HCT116 (cell line): ENCODE measurements around the gene MYL4. TPM values are rescaled to one million over a fixed set of nuclear protein-coding genes. Genes with fewer than 3 reads are reported as not detected.

Experiments used
- ATAC-seq: fragments of 200-7000 bp; cut with Tn5 transposase; 2 replicates; pipeline ENCODE4 v1.9.1; 2020; ENCODE audit warnings: mild to moderate bottlenecking, moderate library complexity
- BruUV-seq: library from RNA; stranded (reverse); fragments of 400-500 nt; replicated peaks from 2 replicates; lab custom pipeline; 2021; lab: Mats Ljungman, UMichigan
- CTCF ChIA-PET: fragments of 300-600 bp; sonication (Branson Sonifier 250); formaldehyde crosslinking; loops from one replicate; lab custom pipeline; 2021; ENCODE audit warnings: antibody characterized with exemption; lab: Charles Lee
- POLR2A ChIA-PET: fragments of 300-600, 350-600 bp; sonication (Branson Sonifier 250); formaldehyde crosslinking; loops from one replicate; lab custom pipeline; 2021; ENCODE audit warnings: antibody characterized with exemption; lab: Charles Lee
- RAD21 ChIA-PET, 2 experiments: fragments of 300-600 bp; sonication (Branson Sonifier 250); formaldehyde crosslinking; loops; one replicate each; lab custom pipeline; 2023; ENCODE audit warnings: low total read pairs in 2 of 2; ENCODE audit not compliant: uncharacterized antibody in 2 of 2, unreplicated experiment in 2 of 2, low non-redundant PET in 1 of 2; lab: Charles Lee
- DNase-seq: peaks from one replicate; pipeline ENCODE4 v3.0.0-alpha.2; 2010; ENCODE audit warnings: low read depth, low spot score
- H2AFZ ChIP-seq: fragments of 200-600 bp; shearing (Covaris generic), sonication (generic); 2 replicates; pipeline ENCODE4 v1.6.1; 2017; ENCODE audit warnings: low read depth, mixed run types, mixed read lengths, antibody characterized with exemption, low read length; ENCODE audit not compliant: poor library complexity, severe bottlenecking
- H3K27ac ChIP-seq: 2 replicates; pipeline ENCODE4 v1.5.1; 2012; ENCODE audit warnings: low read depth, low read length
- H3K27me3 ChIP-seq: fragments of 200-600 bp; sonication (generic); 2 replicates; pipeline ENCODE4 v1.6.1; 2016; ENCODE audit warnings: mixed run types, low read length, mixed read lengths; ENCODE audit not compliant: insufficient read depth
- H3K36me3 ChIP-seq, 2 experiments: fragments of 200-500 bp in 1 of 2; fragments of 200-600 bp in 1 of 2; sonication (Bioruptor generic) in 1 of 2; sonication (generic) in 1 of 2; 2 replicates each; pipeline versions ENCODE4 v1.5.1 to v1.6.1; 2014 to 2016; ENCODE audit warnings: low read length in 2 of 2, inconsistent platforms in 1 of 2, mixed read lengths in 1 of 2, mixed run types in 1 of 2; ENCODE audit not compliant: insufficient read depth in 2 of 2, control insufficient read depth in 1 of 2
- H3K4me1 ChIP-seq, 2 experiments: fragments of 200-600 bp in 1 of 2; sonication (generic) in 1 of 2; 2 replicates each; pipeline versions ENCODE4 v1.5.1 to v1.6.1; 2012 to 2017; ENCODE audit warnings: low read length in 2 of 2, inconsistent platforms in 1 of 2, mild to moderate bottlenecking in 1 of 2, mixed read lengths in 1 of 2, mixed run types in 1 of 2, moderate library complexity in 1 of 2; ENCODE audit not compliant: insufficient read depth in 2 of 2, control insufficient read depth in 1 of 2
- H3K4me2 ChIP-seq: fragments of 200-600 bp; sonication (generic); 2 replicates; pipeline ENCODE4 v1.6.1; 2017; ENCODE audit warnings: mixed run types, low read length, mixed read lengths
- H3K4me3 ChIP-seq, 2 experiments: fragments of 200-600 bp in 1 of 2; sonication (generic) in 1 of 2; replicated peaks in 1 of 2; 2 replicates each; pipeline ENCODE4 v1.5.1; 2011 to 2016; ENCODE audit warnings: low read length in 2 of 2, control low read depth in 1 of 2, low read depth in 1 of 2, mild to moderate bottlenecking in 1 of 2, mixed read lengths in 1 of 2, mixed run types in 1 of 2
- H3K79me2 ChIP-seq: fragments of 200-600 bp; sonication (generic); 2 replicates; pipeline ENCODE4 v1.6.1; 2017; ENCODE audit warnings: mild to moderate bottlenecking, mixed run types, low read length, moderate library complexity, mixed read lengths; ENCODE audit not compliant: insufficient read depth
- H3K9ac ChIP-seq: fragments of 200-600 bp; sonication (generic); 2 replicates; pipeline ENCODE4 v1.6.1; 2016; ENCODE audit warnings: low read length, mixed read lengths
- H3K9me2 ChIP-seq: fragments of 200-600 bp; sonication (generic), shearing (Covaris generic); 2 replicates; pipeline ENCODE4 v1.6.1; 2017; ENCODE audit warnings: mixed run types, mild to moderate bottlenecking, moderate library complexity; ENCODE audit not compliant: insufficient read depth
- H3K9me3 ChIP-seq, 2 experiments: fragments of 200-500 bp in 1 of 2; fragments of 200-600 bp in 1 of 2; sonication (Bioruptor generic) in 1 of 2; sonication (generic) in 1 of 2; 2 replicates each; pipeline ENCODE4 v1.6.1; 2014 to 2017; ENCODE audit warnings: low read length in 2 of 2, mixed read lengths in 2 of 2, inconsistent platforms in 1 of 2, low read depth in 1 of 2, mild to moderate bottlenecking in 1 of 2, mixed run types in 1 of 2, moderate library complexity in 1 of 2; ENCODE audit not compliant: control insufficient read depth in 1 of 2, insufficient read depth in 1 of 2
- H4K20me1 ChIP-seq: fragments of 200-600 bp; sonication (generic), shearing (Covaris generic); 2 replicates; pipeline ENCODE4 v1.6.1; 2017; ENCODE audit warnings: mixed run types, mild to moderate bottlenecking, moderate library complexity; ENCODE audit not compliant: insufficient read depth
- ATF3 ChIP-seq: IDR thresholded peaks from 2 replicates; pipeline ENCODE4 v1.6.1; 2012
- CBX3 ChIP-seq: IDR thresholded peaks from 2 replicates; pipeline ENCODE4 v1.6.1; 2012; ENCODE audit warnings: low read depth
- CEBPB ChIP-seq: IDR thresholded peaks from 2 replicates; pipeline ENCODE4 v1.6.1; 2012; ENCODE audit warnings: low read depth
- CTCF ChIP-seq, 3 experiments: fragments of 200-600 bp in 1 of 3; sonication (generic) in 1 of 3; IDR thresholded peaks in 2 of 3; conservative IDR thresholded peaks in 1 of 3; 2 replicates each; pipeline ENCODE4 v1.5.1; 2012 to 2017; ENCODE audit warnings: low read depth in 2 of 3, low read length in 2 of 3, antibody characterized with exemption in 1 of 3, borderline replicate concordance in 1 of 3, control low read depth in 1 of 3, mild to moderate bottlenecking in 1 of 3, mixed read lengths in 1 of 3, mixed run types in 1 of 3, moderate library complexity in 1 of 3; ENCODE audit not compliant: insufficient read depth in 1 of 3
- EGR1 ChIP-seq: IDR thresholded peaks from 2 replicates; pipeline ENCODE4 v1.6.1; 2012; ENCODE audit warnings: low read depth
- ELF1 ChIP-seq: IDR thresholded peaks from 2 replicates; pipeline ENCODE4 v1.6.1; 2012; ENCODE audit warnings: low read depth, borderline replicate concordance
- EZH2 ChIP-seq: fragments of 200-600 bp; sonication (generic); IDR thresholded peaks from 2 replicates; pipeline ENCODE4 v1.6.1; 2017; ENCODE audit warnings: antibody characterized with exemption, mixed run types
- EZH2phosphoT487 ChIP-seq: fragments of 200-600 bp; IDR thresholded peaks from 2 replicates; pipeline ENCODE4 v1.6.1; 2018; ENCODE audit warnings: antibody characterized with exemption, borderline replicate concordance
- FOSL1 ChIP-seq: IDR thresholded peaks from 2 replicates; pipeline ENCODE4 v1.6.1; 2012; ENCODE audit warnings: low read depth
- JUND ChIP-seq: IDR thresholded peaks from 2 replicates; pipeline ENCODE4 v1.6.1; 2012
- POLR2A ChIP-seq: IDR thresholded peaks from 2 replicates; pipeline ENCODE4 v1.7.0; 2011; ENCODE audit warnings: borderline replicate concordance; ENCODE audit not compliant: insufficient read depth, insufficient read length; ENCODE audit errors: extremely low read depth
- SIN3A ChIP-seq: IDR thresholded peaks from 2 replicates; pipeline ENCODE4 v1.6.1; 2012; ENCODE audit warnings: low read depth
- SP1 ChIP-seq: IDR thresholded peaks from 2 replicates; pipeline ENCODE4 v1.6.1; 2012; ENCODE audit warnings: low read depth
- SRF ChIP-seq: IDR thresholded peaks from 2 replicates; pipeline ENCODE4 v1.6.1; 2012; ENCODE audit warnings: low read depth
- TCF7L2 ChIP-seq: IDR thresholded peaks from 2 replicates; pipeline ENCODE4 v1.7.0; 2011; ENCODE audit warnings: borderline replicate concordance, inconsistent platforms; ENCODE audit not compliant: insufficient read depth, insufficient read length; ENCODE audit errors: extremely low read depth
- YY1 ChIP-seq: IDR thresholded peaks from 2 replicates; pipeline ENCODE4 v1.6.1; 2011; ENCODE audit warnings: low read length, low read depth, moderate library complexity, mild to moderate bottlenecking; ENCODE audit not compliant: insufficient replicate concordance; ENCODE audit errors: extremely low read depth
- ZBTB33 ChIP-seq: IDR thresholded peaks from 2 replicates; pipeline ENCODE4 v1.6.1; 2011; ENCODE audit warnings: mild to moderate bottlenecking, low read length, moderate library complexity; ENCODE audit not compliant: insufficient replicate concordance; ENCODE audit errors: extremely low read depth
- ZFX ChIP-seq: fragments of 450-650 bp; IDR thresholded peaks from 2 replicates; pipeline ENCODE4 v1.6.1; 2017
- ZNF274 ChIP-seq: fragments of 200-500 bp; sonication (Bioruptor generic); IDR thresholded peaks from 2 replicates; pipeline ENCODE4 v1.6.1; 2014; ENCODE audit warnings: mild to moderate bottlenecking, low read depth, low read length, inconsistent platforms
- intact Hi-C: fragments of 100-400 bp; cut with micrococcal nuclease; formaldehyde crosslinking; loops from 2 replicates; pipeline ENCODE4 v1.10.0; 2022
- total RNA-seq: library from RNA; stranded (reverse); gene quantifications from one replicate; pipeline ENCODE4 v1.2.1, GENCODE V29; 2021; ENCODE audit not compliant: unreplicated experiment

MYL4 gene
- total RNA-seq, 1 experiment from 2014 or later, result 0.32 TPM

GRCh38 chr17:47188876-47189731 is 20.0 kb upstream of the MYL4 start, which contains the start of gene CDC27:
CDC27 (minus strand) TSS chr17:47189295; CDS start chr17:47189172, 123 bp downstream.
- Histone ChIP-seq H3K27me3 (no peaks in the 10 kb centered on the region), H3K9ac (peak within 1 kb of the TSS; percentile 85), H3K9me3 (no peaks in the 10 kb centered on the region), H2AFZ (peak within 1 kb of the TSS; percentile 65), H3K4me1 (peaks cover 10 to 15% of the 10 kb centered on the region in 2 experiments; a peak in 3 of 4 replicates), H3K4me2 (peak within 1 kb of the TSS; percentile 84), H3K36me3 (no peaks in the 10 kb centered on the region), H4K20me1 (peaks cover 13% of the 10 kb centered on the region; the same call in 1 of the 2 replicates), H3K79me2 (peaks cover 50% of the 10 kb centered on the region), H3K27ac (peak within 1 kb of the TSS; percentile 89), H3K9me2 (no peaks in the 10 kb centered on the region), H3K4me3 (peak within 1 kb of the TSS; percentile 88 to 94)
- no TSS peak for BruUV-seq
- ChIA-PET CTCF (interaction anchor here (0.9 to 1.3 kb wide), 2 partner anchors 126 to 247 kb away, joined by 4 to 5 read pairs; no protein-coding TSS in a partner anchor), RAD21 (interaction anchor here in 1 of 2 experiments (0.6 kb wide), 1 partner anchor 20 kb away, joined by 3 read pairs; no protein-coding TSS in a partner anchor), POLR2A (interaction anchor here (0.8 to 1.0 kb wide), 3 partner anchors 9 to 18 kb away, joined by 3 to 9 read pairs (median 3); no protein-coding TSS in a partner anchor)
- intact Hi-C loops, result no loop called here
- DNase-seq, result peak; percentile 99
- peak; percentile 94 for ATAC-seq
- TF ChIP-seq SRF (no peak), FOSL1 (no peak), CBX3 (no peak), ZBTB33 (peak; percentile 56), CEBPB (no peak), EZH2phosphoT487 (no peak), POLR2A (peak; percentile 92), EGR1 (peak; percentile 15; the same call in 1 of the 2 replicates), ELF1 (peak; percentile 59; the same call in 1 of the 2 replicates), CTCF (IDR thresholded peaks at IDR 0.05 in 2 of 3, conservative IDR thresholded peaks at IDR 0.05 in 1 of 3; ENCODE audit: borderline replicate concordance in 1 of 3, insufficient read depth in 1 of 3, low read depth in 2 of 3, low read length in 2 of 3) (no peak), SIN3A (peak; percentile 62), ZNF274 (no peak), TCF7L2 (no peak), ZFX (peak; percentile 100), EZH2 (no peak), YY1 (peak; percentile 77), SP1 (no peak; the same call in 1 of the 2 replicates), JUND (no peak), ATF3 (no peak)
